HepG2 (cell line): ENCODE results near the gene SFXN5. TPM values are rescaled to one million over a fixed set of nuclear protein-coding genes. Genes with fewer than 3 reads are reported as not detected.

Experiments
- BRF2 ChIP-seq: sonication (generic); formaldehyde crosslinking; IDR thresholded peaks from 2 replicates; pipeline ENCODE4 v1.8.1; 2022; ENCODE audit warnings: mild to moderate bottlenecking, missing genetic modification reagents
- E2F5 ChIP-seq: sonication (generic); formaldehyde crosslinking; conservative IDR thresholded peaks from 2 replicates; pipeline ENCODE4 v1.4.0; 2020; ENCODE audit warnings: missing genetic modification reagents
- HMGA1 ChIP-seq: sonication (generic); formaldehyde crosslinking; conservative IDR thresholded peaks from 2 replicates; pipeline ENCODE4 v1.4.0; 2020; ENCODE audit warnings: missing genetic modification reagents
- JUNB ChIP-seq: sonication (generic); formaldehyde crosslinking; IDR thresholded peaks from 2 replicates; pipeline ENCODE4 v1.8.0; 2022; ENCODE audit warnings: missing genetic modification reagents, mild to moderate bottlenecking, borderline replicate concordance
- MXD1 ChIP-seq: sonication (generic); formaldehyde crosslinking; IDR thresholded peaks from 2 replicates; pipeline ENCODE4 v1.4.0; 2020; ENCODE audit warnings: mild to moderate bottlenecking, missing genetic modification reagents
- MYNN ChIP-seq: sonication (generic); formaldehyde crosslinking; IDR thresholded peaks from 2 replicates; pipeline ENCODE4 v1.4.0; 2020; ENCODE audit warnings: mild to moderate bottlenecking, low read depth, missing genetic modification reagents
- SRF ChIP-seq: IDR thresholded peaks from 2 replicates; pipeline ENCODE4 v1.6.1; 2011; ENCODE audit warnings: mild to moderate bottlenecking, low read depth, low read length, moderate library complexity
- THYN1 ChIP-seq: sonication (generic); formaldehyde crosslinking; IDR thresholded peaks from 2 replicates; pipeline ENCODE4 v1.8.1; 2023; ENCODE audit warnings: low read depth, mild to moderate bottlenecking, moderate library complexity, missing genetic modification reagents, borderline replicate concordance
- TP53 ChIP-seq: sonication (generic); formaldehyde crosslinking; conservative IDR thresholded peaks from 2 replicates; pipeline ENCODE4 v1.4.0; 2020; ENCODE audit warnings: missing genetic modification reagents
- ZBTB38 ChIP-seq: sonication (generic); formaldehyde crosslinking; IDR thresholded peaks from 2 replicates; pipeline ENCODE4 v1.5.1; 2020; ENCODE audit warnings: mild to moderate bottlenecking, missing genetic modification reagents
- ZIK1 ChIP-seq: sonication (generic); formaldehyde crosslinking; IDR thresholded peaks from 2 replicates; pipeline ENCODE4 v1.5.0; 2020; ENCODE audit warnings: mild to moderate bottlenecking, low read depth, missing genetic modification reagents, borderline replicate concordance
- ZNF142 ChIP-seq: sonication (generic); formaldehyde crosslinking; IDR thresholded peaks from 2 replicates; pipeline ENCODE4 v1.4.0; 2020; ENCODE audit warnings: missing genetic modification reagents
- ZNF446 ChIP-seq: sonication (generic); formaldehyde crosslinking; IDR thresholded peaks from 2 replicates; pipeline ENCODE4 v1.5.0; 2020; ENCODE audit warnings: mild to moderate bottlenecking, missing genetic modification reagents
- ZNF841 ChIP-seq: sonication (generic); formaldehyde crosslinking; IDR thresholded peaks from 2 replicates; pipeline ENCODE4 v1.8.1; 2023; ENCODE audit warnings: missing genetic modification reagents, borderline replicate concordance
- ZNF879 ChIP-seq: sonication (generic); formaldehyde crosslinking; IDR thresholded peaks from 2 replicates; pipeline ENCODE4 v1.8.1; 2023; ENCODE audit warnings: missing genetic modification reagents
- ZNF891 ChIP-seq: sonication (generic); formaldehyde crosslinking; IDR thresholded peaks from 2 replicates; pipeline ENCODE4 v1.5.0; 2020; ENCODE audit warnings: mild to moderate bottlenecking, missing genetic modification reagents
- ZXDC ChIP-seq: sonication (generic); formaldehyde crosslinking; IDR thresholded peaks from 2 replicates; pipeline ENCODE4 v1.5.0; 2020; ENCODE audit warnings: mild to moderate bottlenecking, missing genetic modification reagents
- polyA plus RNA-seq, 8 experiments: library from polyadenylated mRNA; depleted of rRNA in 3 of 8; stranded (reverse) in 7 of 8; unstranded in 1 of 8; fragments of >200 nt; fragmentation: Illumina TruSeq in 4 of 8; extraction: Trizol in 4 of 8; gene quantifications; 2 replicates each; pipeline versions ENCODE4 v1.2.1 to v1.2.3, GENCODE V29; 2011 to 2016; ENCODE audit warnings: low read depth in 4 of 8, missing spikeins in 1 of 8, mixed read lengths in 1 of 8; ENCODE audit not compliant: insufficient read depth in 1 of 8
- total RNA-seq, 5 experiments: library from RNA; depleted of rRNA; stranded (reverse); fragments of >200 nt; fragmentation: Illumina TruSeq; extraction: Trizol; gene quantifications; 2 replicates each; pipeline ENCODE4 v1.2.3, GENCODE V29; 2016; ENCODE audit warnings: low read depth in 1 of 5

The SFXN5 gene
- total and polyA plus RNA-seq, 2 of the 13 experiments (the other 11 are each of a cell fraction or from before 2014, with no cell fraction given) = 34.9 to 37.4 TPM

- TF ChIP-seq ZNF142 (peak; percentile 87), ZNF446 (CRISPR knock-in tag) (peak; percentile 99), ZNF841 (CRISPR knock-in tag) (0 out of 2 replicates have a peak, but pooled peaks have one; percentile 76), MYNN (peak; percentile 89; the same call in 1 of the 2 replicates), JUNB (CRISPR knock-in tag) (peak; percentile 70; the same call in 1 of the 2 replicates), BRF2 (CRISPR knock-in tag) (peak; percentile 47; the same call in 1 of the 2 replicates), ZNF879 (CRISPR knock-in tag) (peak; percentile 69), HMGA1 (no peak), E2F5 (no peak), ZBTB38 (CRISPR knock-in tag) (peak; percentile 81), SRF (no peak), TP53 (0 out of 2 replicates have a peak, but pooled peaks have one; percentile 47), MXD1 (peak; percentile 57; the same call in 1 of the 2 replicates), ZIK1 (CRISPR knock-in tag) (peak; percentile 97; the same call in 1 of the 2 replicates), ZXDC (CRISPR knock-in tag) (peak; percentile 85), THYN1 (CRISPR knock-in tag) (0 out of 2 replicates have a peak, but pooled peaks have one; percentile 32), ZNF891 (peak; percentile 69)
Measured at GRCh38 chr2:73112026-73112912, 40.8 kb upstream of the SFXN5 start (continued).
